Measurements from ENCODE around the gene EXOC6.

EXOC6 gene

GRCh38 chr10:92855560-92855959 is 7.2 kb downstream of the EXOC6 start:
- Histone ChIP-seq H3K9me2 (replicated peaks; ENCODE audit: low read depth, low read length) (no peaks in the 10 kb centered on the region), H3K27me3 (ENCODE audit: insufficient read depth, low read length, poor library complexity, severe bottlenecking) (no peaks in the 10 kb centered on the region), H2AFZ (ENCODE audit: low read length) (no peak overlapping the region), H3K4me1 (ENCODE audit: insufficient read depth, low read length, poor library complexity, severe bottlenecking) (peaks cover 17% of the 10 kb centered on the region), H3K4me3 (ENCODE audit: low read length, poor library complexity, severe bottlenecking) (no peak overlapping the region), H3K9ac (ENCODE audit: low read depth, low read length, poor library complexity, severe bottlenecking) (no peak overlapping the region), H3K4me2 (ENCODE audit: low read depth, low read length, poor library complexity, severe bottlenecking) (no peak overlapping the region), H3K79me2 (ENCODE audit: insufficient read depth, low read length) (peaks cover 80% of the 10 kb centered on the region), H3K36me3 (ENCODE audit: insufficient read depth, low read length) (no peaks in the 10 kb centered on the region), H3K9me3 (ENCODE audit: insufficient read depth, low read depth, low read length) (peaks cover 14% of the 10 kb centered on the region), H4K20me1 (ENCODE audit: insufficient read depth, low read length, poor library complexity, severe bottlenecking) (no peaks in the 10 kb centered on the region), H3F3A (ENCODE audit: low read depth) (no peaks in the 10 kb centered on the region)
- no peak for TF ChIP-seq CTCF (conservative IDR thresholded peaks at IDR 0.05; ENCODE audit: low read length)
- no peak for TF ChIP-seq EZH2phosphoT487 (IDR thresholded peaks at IDR 0.05; ENCODE audit: borderline replicate concordance)

GRCh38 chr10:92857904-92858514 is 9.7 kb downstream of the EXOC6 start:
- no peak overlapping the region for H3K4me3 ChIP-seq (ENCODE audit: low read length, poor library complexity, severe bottlenecking)
- H3K4me1 ChIP-seq (ENCODE audit: insufficient read depth, low read length, poor library complexity, severe bottlenecking) = peaks cover 17% of the 10 kb centered on the region
- no peak overlapping the region for H3K4me2 ChIP-seq (ENCODE audit: low read depth, low read length, poor library complexity, severe bottlenecking)
- no peaks in the 10 kb centered on the region for H3K36me3 ChIP-seq (ENCODE audit: insufficient read depth, low read length)
- no peak overlapping the region for H2AFZ ChIP-seq (ENCODE audit: low read length)
- H3K27me3 ChIP-seq (ENCODE audit: insufficient read depth, low read length, poor library complexity, severe bottlenecking) = no peaks in the 10 kb centered on the region
- H3F3A ChIP-seq (ENCODE audit: low read depth) = no peaks in the 10 kb centered on the region
- H4K20me1 ChIP-seq (ENCODE audit: insufficient read depth, low read length, poor library complexity, severe bottlenecking) = no peaks in the 10 kb centered on the region
- H3K9me3 ChIP-seq (ENCODE audit: insufficient read depth, low read depth, low read length) = peaks cover 14% of the 10 kb centered on the region
- TF ChIP-seq EZH2phosphoT487 (IDR thresholded peaks at IDR 0.05; ENCODE audit: borderline replicate concordance) (no peak), CTCF (conservative IDR thresholded peaks at IDR 0.05; ENCODE audit: low read length) (no peak)
- peaks cover 93% of the 10 kb centered on the region for H3K79me2 ChIP-seq (ENCODE audit: insufficient read depth, low read length)
- H3K9me2 ChIP-seq (replicated peaks; ENCODE audit: low read depth, low read length) = no peaks in the 10 kb centered on the region
- H3K9ac ChIP-seq (ENCODE audit: low read depth, low read length, poor library complexity, severe bottlenecking) = no peak overlapping the region

GRCh38 chr10:92867235-92867634 is 18.9 kb downstream of the EXOC6 start:
- H3K27me3 ChIP-seq (ENCODE audit: insufficient read depth, low read length, poor library complexity, severe bottlenecking) = no peaks in the 10 kb centered on the region
- no peak overlapping the region for H3K4me2 ChIP-seq (ENCODE audit: low read depth, low read length, poor library complexity, severe bottlenecking)
- no peaks in the 10 kb centered on the region for H3K36me3 ChIP-seq (ENCODE audit: insufficient read depth, low read length)
- no peaks in the 10 kb centered on the region for H3F3A ChIP-seq (ENCODE audit: low read depth)
- H3K9me2 ChIP-seq (replicated peaks; ENCODE audit: low read depth, low read length) = no peaks in the 10 kb centered on the region
- no peaks in the 10 kb centered on the region for H3K4me1 ChIP-seq (ENCODE audit: insufficient read depth, low read length, poor library complexity, severe bottlenecking)
- H3K79me2 ChIP-seq (ENCODE audit: insufficient read depth, low read length) = peaks cover 73% of the 10 kb centered on the region
- no peak overlapping the region for H3K4me3 ChIP-seq (ENCODE audit: low read length, poor library complexity, severe bottlenecking)
- no peaks in the 10 kb centered on the region for H4K20me1 ChIP-seq (ENCODE audit: insufficient read depth, low read length, poor library complexity, severe bottlenecking)
- TF ChIP-seq CTCF (conservative IDR thresholded peaks at IDR 0.05; ENCODE audit: low read length) = no peak
- TF ChIP-seq EZH2phosphoT487 (IDR thresholded peaks at IDR 0.05; ENCODE audit: borderline replicate concordance) = no peak
- H3K9me3 ChIP-seq (ENCODE audit: insufficient read depth, low read depth, low read length) = no peaks in the 10 kb centered on the region
- no peak overlapping the region for H2AFZ ChIP-seq (ENCODE audit: low read length)
- H3K9ac ChIP-seq (ENCODE audit: low read depth, low read length, poor library complexity, severe bottlenecking) = no peak overlapping the region

Data from Loucy (cell line).